GM18520 (cell line): ENCODE measurements around the gene ARMC9.

Source experiments
- ATAC-seq: cut with Tn5 transposase; IDR thresholded peaks from one replicate; pipeline ENCODE4 v1.9.1; 2021; ENCODE audit not compliant: unreplicated experiment

The ARMC9 gene

GRCh38 chr2:231200805-231201474, 2.5 kb downstream of the ARMC9 start:
- no peak for ATAC-seq

GRCh38 chr2:231201475-231201814, 3.0 kb downstream of the ARMC9 start:
- no peak for ATAC-seq

- no peak for ATAC-seq
These were observed 4.7 kb downstream of the ARMC9 start for GRCh38 chr2:231203087-231203486.

- ATAC-seq, result no peak
These were observed 5.7 kb downstream of the ARMC9 start for GRCh38 chr2:231204146-231204545.

GRCh38 chr2:231204581-231204980, 6.2 kb downstream of the ARMC9 start:
- no peak for ATAC-seq

- ATAC-seq, result no peak
These were observed 9.3 kb downstream of the ARMC9 start for GRCh38 chr2:231207734-231208133.

GRCh38 chr2:231210782-231211181, 12.4 kb downstream of the ARMC9 start:
- ATAC-seq, result no peak

GRCh38 chr2:231211486-231211885, 13.1 kb downstream of the ARMC9 start:
- ATAC-seq, result no peak

GRCh38 chr2:231212329-231212845, 14.0 kb downstream of the ARMC9 start:
- ATAC-seq, result no peak

GRCh38 chr2:231213931-231214642, 15.7 kb downstream of the ARMC9 start:
- ATAC-seq, result no peak

GRCh38 chr2:231218366-231218765, 19.9 kb downstream of the ARMC9 start:
- ATAC-seq, result no peak

- ATAC-seq, result no peak
These were observed 20.9 kb downstream of the ARMC9 start for GRCh38 chr2:231219289-231219688.

GRCh38 chr2:231221761-231222160, 23.3 kb downstream of the ARMC9 start:
- ATAC-seq, result no peak

- ATAC-seq, result peak; percentile 66
These were observed 24.0 kb downstream of the ARMC9 start for GRCh38 chr2:231222318-231223000.

- ATAC-seq, result no peak
These were observed 24.6 kb downstream of the ARMC9 start for GRCh38 chr2:231223001-231223375.

GRCh38 chr2:231223458-231223976, 25.1 kb downstream of the ARMC9 start:
- no peak for ATAC-seq

- peak; percentile 56 for ATAC-seq
These were observed 29.1 kb downstream of the ARMC9 start for GRCh38 chr2:231227310-231228162.

- no peak for ATAC-seq
These were observed 29.8 kb downstream of the ARMC9 start for GRCh38 chr2:231228223-231228622.

- no peak for ATAC-seq
These were observed 30.6 kb downstream of the ARMC9 start for GRCh38 chr2:231228974-231229529.

GRCh38 chr2:231235217-231235616, 36.8 kb downstream of the ARMC9 start:
- no peak for ATAC-seq

GRCh38 chr2:231238689-231239088, 40.3 kb downstream of the ARMC9 start:
- no peak for ATAC-seq
